K562 (cell line): ENCODE data around the gene RNF222. TPM values are rescaled to one million over a fixed set of nuclear protein-coding genes. Genes with fewer than 3 reads are reported as not detected.

ENCODE experiments used
- ARID4B ChIP-seq: sonication (generic); formaldehyde crosslinking; IDR thresholded peaks from 2 replicates; pipeline ENCODE4 v1.8.0; 2022; ENCODE audit warnings: mild to moderate bottlenecking, missing genetic modification reagents
- BRD4 ChIP-seq: fragments of 200-600 bp; sonication (generic); IDR thresholded peaks from 2 replicates; pipeline ENCODE4 v1.6.1; 2017; ENCODE audit warnings: inconsistent platforms
- BRD9 ChIP-seq: fragments of 450-650 bp; IDR thresholded peaks from 2 replicates; pipeline ENCODE4 v1.6.1; 2018; ENCODE audit warnings: low read depth; ENCODE audit not compliant: partially characterized antibody
- CHD1 ChIP-seq: fragments of 200-600 bp; sonication (generic); IDR thresholded peaks from one replicate; pipeline ENCODE4 v1.6.1; 2012; ENCODE audit warnings: mild to moderate bottlenecking, moderate library complexity, low read length, inconsistent platforms
- DNMT1 ChIP-seq: fragments of 450-650 bp; IDR thresholded peaks from 2 replicates; pipeline ENCODE4 v1.6.1; 2016; ENCODE audit warnings: antibody characterized with exemption, mild to moderate bottlenecking
- ELF4 ChIP-seq: fragments of 450-650 bp; formaldehyde crosslinking; IDR thresholded peaks from 2 replicates; pipeline ENCODE4 v1.4.0; 2022; ENCODE audit warnings: missing genetic modification characterization
- FOSL1 ChIP-seq: fragments of 200-800 bp; sonication (Bioruptor generic); conservative IDR thresholded peaks from 2 replicates; pipeline ENCODE4 v1.6.1; 2016; ENCODE audit warnings: missing genetic modification characterization, missing compliant biosample characterization
- HLTF ChIP-seq: fragments of 450-650 bp; IDR thresholded peaks from 2 replicates; pipeline ENCODE4 v1.6.1; 2016
- PHF20 ChIP-seq: fragments of 450-650 bp; IDR thresholded peaks from 2 replicates; pipeline ENCODE4 v1.6.1; 2018; ENCODE audit not compliant: partially characterized antibody
- POLR2AphosphoS5 ChIP-seq: IDR thresholded peaks from 2 replicates; pipeline ENCODE4 v1.6.1; 2011; ENCODE audit warnings: mild to moderate bottlenecking, low read depth, low read length, moderate library complexity; ENCODE audit not compliant: control insufficient read depth, insufficient read depth
- PTTG1 ChIP-seq: fragments of 450-650 bp; IDR thresholded peaks from 2 replicates; pipeline ENCODE4 v1.6.1; 2016; ENCODE audit warnings: low read depth, mild to moderate bottlenecking, missing genetic modification characterization, missing compliant biosample characterization
- RBBP5 ChIP-seq: fragments of 200-600 bp; sonication (generic); IDR thresholded peaks from 2 replicates; pipeline ENCODE4 v1.6.1; 2012; ENCODE audit warnings: borderline replicate concordance, mild to moderate bottlenecking, low read length, control low read depth, inconsistent platforms; ENCODE audit not compliant: insufficient read depth, poor library complexity, severe bottlenecking
- SAP30 ChIP-seq: fragments of 200-600 bp; sonication (generic); IDR thresholded peaks from 2 replicates; pipeline ENCODE4 v1.6.1; 2012; ENCODE audit warnings: borderline replicate concordance, low read depth, mild to moderate bottlenecking, moderate library complexity, low read length, control low read depth, inconsistent platforms; ENCODE audit not compliant: insufficient read depth, poor library complexity, severe bottlenecking
- SP1 ChIP-seq: sonication (generic); formaldehyde crosslinking; IDR thresholded peaks from 2 replicates; pipeline ENCODE4 v1.8.1; 2022; ENCODE audit warnings: mild to moderate bottlenecking, missing genetic modification reagents
- SREBF2 ChIP-seq: sonication (generic); formaldehyde crosslinking; IDR thresholded peaks from 2 replicates; pipeline ENCODE4 v1.4.0; 2020; ENCODE audit warnings: mild to moderate bottlenecking, missing genetic modification reagents
- TCFL5 ChIP-seq: fragments of 250-450 bp; sonication (Bioruptor Pico); conservative IDR thresholded peaks from 2 replicates; pipeline ENCODE4 v1.6.1; 2021; ENCODE audit warnings: mild to moderate bottlenecking, moderate library complexity, matching md5 sums
- ZNF316 ChIP-seq: fragments of 450-650 bp; IDR thresholded peaks from 2 replicates; pipeline ENCODE4 v1.6.1; 2016
- ZNF436 ChIP-seq: fragments of 250-450, 450-650 bp; sonication (Bioruptor Pico); formaldehyde crosslinking; IDR thresholded peaks from 2 replicates; pipeline ENCODE4 v1.7.0; 2020; ENCODE audit warnings: mild to moderate bottlenecking
- ZNF830 ChIP-seq: fragments of 250-450 bp; sonication (Bioruptor Pico); IDR thresholded peaks from 2 replicates; pipeline ENCODE4 v1.5.0; 2021; ENCODE audit warnings: mild to moderate bottlenecking
- ZSCAN29 ChIP-seq: fragments of 450-650 bp; IDR thresholded peaks from 2 replicates; pipeline ENCODE4 v1.6.1; 2017
- polyA plus RNA-seq, 8 experiments: library from polyadenylated mRNA; depleted of rRNA in 4 of 8; stranded (reverse) in 5 of 8; unstranded in 3 of 8; fragments of >200 nt; fragmentation: Nextera tagmentation in 2 of 8; fragmentation: Illumina TruSeq in 1 of 8; extraction: Ambion mirVana in 2 of 8; extraction: Trizol in 1 of 8; gene quantifications; 2 replicates each; pipeline versions ENCODE4 v1.2.1 to v1.2.3, GENCODE V29; 2011 to 2014; ENCODE audit warnings: inconsistent platforms in 1 of 8, missing spikeins in 1 of 8
- total RNA-seq, 7 experiments: library from RNA; depleted of rRNA in 6 of 7; stranded (reverse); fragments of >200 nt in 6 of 7; fragmentation: Illumina TruSeq in 2 of 7; extraction: Trizol in 2 of 7; gene quantifications; 2 replicates each; pipeline versions ENCODE4 v1.2.1 to v1.2.3, GENCODE V29; 2011 to 2021; ENCODE audit warnings: low replicate concordance in 1 of 7
- TF ChIP-seq, protein P1 (sequence below): fragments of 250-450 bp; sonication (Bioruptor Pico); IDR thresholded peaks from 2 replicates; pipeline ENCODE4 v1.8.0; 2021; ENCODE audit warnings: borderline replicate concordance, mild to moderate bottlenecking, moderate library complexity; ENCODE audit not compliant: poor library complexity, severe bottlenecking
- TF ChIP-seq, protein P2 (sequence below): sonication (generic); formaldehyde crosslinking; IDR thresholded peaks from 2 replicates; pipeline ENCODE4 v1.8.0; 2023; ENCODE audit warnings: mild to moderate bottlenecking, missing genetic modification reagents

RNF222 gene
- total and polyA plus RNA-seq, 9 of the 15 experiments (the other 6 are each of a cell fraction or from before 2014, with no cell fraction given), result not detected

DNA sequence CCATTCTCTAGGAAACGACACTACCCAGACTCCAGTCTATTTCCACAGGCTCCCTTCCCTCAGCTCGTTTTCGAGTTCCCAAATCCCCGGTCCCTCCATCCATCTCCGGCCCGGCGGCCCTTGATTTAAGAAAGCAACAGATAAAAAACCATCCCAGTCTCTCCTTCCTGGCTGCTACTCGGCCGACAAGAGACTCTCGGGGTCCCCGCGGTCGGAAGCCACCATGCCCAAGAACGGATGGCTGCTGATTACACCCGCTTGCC, 14.8 kb downstream of the RNF222 start (continued):
- TF ChIP-seq, protein P1, sequence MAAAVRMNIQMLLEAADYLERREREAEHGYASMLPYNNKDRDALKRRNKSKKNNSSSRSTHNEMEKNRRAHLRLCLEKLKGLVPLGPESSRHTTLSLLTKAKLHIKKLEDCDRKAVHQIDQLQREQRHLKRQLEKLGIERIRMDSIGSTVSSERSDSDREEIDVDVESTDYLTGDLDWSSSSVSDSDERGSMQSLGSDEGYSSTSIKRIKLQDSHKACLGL (CRISPR knock-in tag), result no peak
- TF ChIP-seq ZNF830 (CRISPR knock-in tag) (no peak), POLR2AphosphoS5 (no peak), ZNF436 (CRISPR knock-in tag) (no peak), RBBP5 (peak; percentile 95), CHD1 (peak; percentile 68), DNMT1 (no peak), TCFL5 (CRISPR knock-in tag) (no peak), ZNF316 (no peak), FOSL1 (tag) (peak; percentile 23; the same call in 1 of the 2 replicates), SP1 (CRISPR knock-in tag) (0 out of 2 replicates have a peak, but pooled peaks have one; percentile 48), HLTF (no peak), BRD9 (peak; percentile 82), ZSCAN29 (no peak), BRD4 (peak; percentile 92; the same call in 1 of the 2 replicates), PHF20 (peak; percentile 86), SREBF2 (no peak), SAP30 (peak; percentile 63), ELF4 (0 out of 2 replicates have a peak, but pooled peaks have one; percentile 41), PTTG1 (tag) (no peak), ARID4B (peak; percentile 50; the same call in 1 of the 2 replicates)
- TF ChIP-seq, protein P2, sequence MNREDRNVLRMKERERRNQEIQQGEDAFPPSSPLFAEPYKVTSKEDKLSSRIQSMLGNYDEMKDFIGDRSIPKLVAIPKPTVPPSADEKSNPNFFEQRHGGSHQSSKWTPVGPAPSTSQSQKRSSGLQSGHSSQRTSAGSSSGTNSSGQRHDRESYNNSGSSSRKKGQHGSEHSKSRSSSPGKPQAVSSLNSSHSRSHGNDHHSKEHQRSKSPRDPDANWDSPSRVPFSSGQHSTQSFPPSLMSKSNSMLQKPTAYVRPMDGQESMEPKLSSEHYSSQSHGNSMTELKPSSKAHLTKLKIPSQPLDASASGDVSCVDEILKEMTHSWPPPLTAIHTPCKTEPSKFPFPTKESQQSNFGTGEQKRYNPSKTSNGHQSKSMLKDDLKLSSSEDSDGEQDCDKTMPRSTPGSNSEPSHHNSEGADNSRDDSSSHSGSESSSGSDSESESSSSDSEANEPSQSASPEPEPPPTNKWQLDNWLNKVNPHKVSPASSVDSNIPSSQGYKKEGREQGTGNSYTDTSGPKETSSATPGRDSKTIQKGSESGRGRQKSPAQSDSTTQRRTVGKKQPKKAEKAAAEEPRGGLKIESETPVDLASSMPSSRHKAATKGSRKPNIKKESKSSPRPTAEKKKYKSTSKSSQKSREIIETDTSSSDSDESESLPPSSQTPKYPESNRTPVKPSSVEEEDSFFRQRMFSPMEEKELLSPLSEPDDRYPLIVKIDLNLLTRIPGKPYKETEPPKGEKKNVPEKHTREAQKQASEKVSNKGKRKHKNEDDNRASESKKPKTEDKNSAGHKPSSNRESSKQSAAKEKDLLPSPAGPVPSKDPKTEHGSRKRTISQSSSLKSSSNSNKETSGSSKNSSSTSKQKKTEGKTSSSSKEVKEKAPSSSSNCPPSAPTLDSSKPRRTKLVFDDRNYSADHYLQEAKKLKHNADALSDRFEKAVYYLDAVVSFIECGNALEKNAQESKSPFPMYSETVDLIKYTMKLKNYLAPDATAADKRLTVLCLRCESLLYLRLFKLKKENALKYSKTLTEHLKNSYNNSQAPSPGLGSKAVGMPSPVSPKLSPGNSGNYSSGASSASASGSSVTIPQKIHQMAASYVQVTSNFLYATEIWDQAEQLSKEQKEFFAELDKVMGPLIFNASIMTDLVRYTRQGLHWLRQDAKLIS, result 0 out of 2 replicates have a peak, but pooled peaks have one; percentile 23
